Liver (tissue), 9 donors: Measurements from ENCODE around the gene GRM1. TPM values are rescaled to one million over a fixed set of nuclear protein-coding genes. Genes with fewer than 3 reads are reported as not detected.

Source experiments
- DNase-seq: peaks from one replicate; pipeline ENCODE4 v3.0.0-alpha.2; 2017; ENCODE audit warnings: low spot score
- H3K27ac ChIP-seq, 2 donors: one replicate each; pipeline ENCODE4 v1.7.0; 2013; ENCODE audit warnings: inconsistent platforms in 2 of 2, low read length in 2 of 2, control low read depth in 1 of 2, low read depth in 1 of 2, mild to moderate bottlenecking in 1 of 2
- H3K27me3 ChIP-seq, 4 donors: one replicate each; pipeline versions ENCODE4 v1.6.1 to v1.7.0; 2013; ENCODE audit warnings: low read length in 3 of 4, inconsistent platforms in 1 of 4, mild to moderate bottlenecking in 1 of 4, moderate library complexity in 1 of 4; ENCODE audit not compliant: control insufficient read depth in 4 of 4, insufficient read depth in 4 of 4
- H3K36me3 ChIP-seq, 4 donors: one replicate each; pipeline versions ENCODE4 v1.6.1 to v1.7.0; 2013; ENCODE audit warnings: low read length in 3 of 4, mild to moderate bottlenecking in 3 of 4, low read depth in 1 of 4, moderate library complexity in 1 of 4; ENCODE audit not compliant: control insufficient read depth in 4 of 4, insufficient read depth in 3 of 4
- H3K4me1 ChIP-seq, 4 donors: one replicate each; pipeline versions ENCODE4 v1.6.1 to v1.7.0; 2013; ENCODE audit warnings: low read length in 3 of 4, mild to moderate bottlenecking in 3 of 4, moderate library complexity in 1 of 4; ENCODE audit not compliant: control insufficient read depth in 4 of 4, insufficient read depth in 4 of 4
- H3K4me3 ChIP-seq, 3 donors: one replicate each; pipeline versions ENCODE4 v1.6.1 to v1.7.0; 2013; ENCODE audit warnings: low read length in 3 of 3, control low read depth in 1 of 3, low read depth in 1 of 3, mild to moderate bottlenecking in 1 of 3
- H3K9ac ChIP-seq, 2 donors: one replicate each; pipeline ENCODE4 v1.7.0; 2013; ENCODE audit warnings: low read length in 2 of 2, mild to moderate bottlenecking in 2 of 2, moderate library complexity in 2 of 2, control low read depth in 1 of 2, low read depth in 1 of 2
- H3K9me3 ChIP-seq, 4 donors: one replicate each; pipeline versions ENCODE4 v1.6.1 to v1.7.0; 2013; ENCODE audit warnings: low read length in 3 of 4; ENCODE audit not compliant: control insufficient read depth in 4 of 4
- CTCF ChIP-seq: fragments of 150-350 bp; IDR thresholded peaks from 2 replicates; pipeline ENCODE4 v1.5.1; 2017; ENCODE audit warnings: improper control_type of control experiment, low read depth, low read length; ENCODE audit not compliant: missing input control
- EGR1 ChIP-seq, 2 donors: IDR thresholded peaks; 2 replicates each; pipeline ENCODE4 v1.6.1; 2016 to 2018; ENCODE audit warnings: antibody characterized with exemption in 2 of 2, low read depth in 2 of 2
- FOXA1 ChIP-seq: IDR thresholded peaks from 2 replicates; pipeline ENCODE4 v1.6.1; 2016; ENCODE audit warnings: antibody characterized with exemption
- FOXA2 ChIP-seq: IDR thresholded peaks from 2 replicates; pipeline ENCODE4 v1.6.1; 2016; ENCODE audit warnings: antibody characterized with exemption
- GABPA ChIP-seq, 2 donors: IDR thresholded peaks in 1 of 2; conservative IDR thresholded peaks in 1 of 2; 2 replicates each; pipeline ENCODE4 v1.6.1; 2016; ENCODE audit warnings: antibody characterized with exemption in 2 of 2, mild to moderate bottlenecking in 1 of 2, moderate library complexity in 1 of 2
- HNF4A ChIP-seq, 2 donors: conservative IDR thresholded peaks; 2 replicates each; pipeline ENCODE4 v1.6.1; 2016; ENCODE audit warnings: antibody characterized with exemption in 2 of 2, mild to moderate bottlenecking in 2 of 2
- HNF4G ChIP-seq: IDR thresholded peaks from 2 replicates; pipeline ENCODE4 v1.6.1; 2016; ENCODE audit warnings: antibody characterized with exemption
- JUND ChIP-seq, 2 donors: IDR thresholded peaks; 2 replicates each; pipeline ENCODE4 v1.6.1; 2016; ENCODE audit warnings: antibody characterized with exemption in 2 of 2
- NR2F2 ChIP-seq: IDR thresholded peaks from 2 replicates; pipeline ENCODE4 v1.6.1; 2016; ENCODE audit warnings: antibody characterized with exemption
- RAD21 ChIP-seq, 2 donors: IDR thresholded peaks; 2 replicates each; pipeline ENCODE4 v1.6.1; 2016; ENCODE audit warnings: antibody characterized with exemption in 2 of 2, mild to moderate bottlenecking in 2 of 2
- RXRA ChIP-seq, 2 donors: IDR thresholded peaks; 2 replicates each; pipeline ENCODE4 v1.6.1; 2017 to 2018; ENCODE audit warnings: antibody characterized with exemption in 2 of 2, mild to moderate bottlenecking in 1 of 2
- SP1 ChIP-seq: IDR thresholded peaks from 2 replicates; pipeline ENCODE4 v1.6.1; 2018; ENCODE audit warnings: antibody characterized with exemption, mild to moderate bottlenecking
- TAF1 ChIP-seq: conservative IDR thresholded peaks from 2 replicates; pipeline ENCODE4 v1.6.1; 2016; ENCODE audit warnings: antibody characterized with exemption, mild to moderate bottlenecking
- YY1 ChIP-seq: IDR thresholded peaks from 2 replicates; pipeline ENCODE4 v1.6.1; 2016; ENCODE audit warnings: antibody characterized with exemption, mild to moderate bottlenecking
- ZBTB33 ChIP-seq: IDR thresholded peaks from 2 replicates; pipeline ENCODE4 v1.6.1; 2016; ENCODE audit warnings: antibody characterized with exemption
- WGBS: extraction: QIAGEN DNeasy Blood & Tissue Kit; methylation state at CpG from one replicate; pipeline ENCODE4 v1.1.7; 2013; 5-methylcytosine and 5-hydroxymethylcytosine counted together
- polyA plus RNA-seq, 2 donors: library from polyadenylated mRNA; stranded (reverse) in 1 of 2; unstranded in 1 of 2; fragments of 200-250 nt in 1 of 2; fragments of >200 nt in 1 of 2; fragmentation: Nextera tagmentation in 1 of 2; extraction: Ambion mirVana in 1 of 2; gene quantifications; one replicate each; pipeline versions ENCODE4 v1.2.1 to v1.2.3, GENCODE V29; 2013 to 2015
- total RNA-seq, 2 donors: library from RNA; depleted of rRNA; stranded (reverse); fragments of >200 nt; gene quantifications; one replicate each; pipeline ENCODE4 v1.2.3, GENCODE V29; 2014
- TF ChIP-seq, protein P1 (sequence below): IDR thresholded peaks from 2 replicates; pipeline ENCODE4 v1.6.1; 2016; ENCODE audit warnings: antibody characterized with exemption
- TF ChIP-seq, protein P2 (sequence below): IDR thresholded peaks from 2 replicates; pipeline ENCODE4 v1.6.1; 2016; ENCODE audit warnings: antibody characterized with exemption
- TF ChIP-seq, protein P3 (sequence below): IDR thresholded peaks from 2 replicates; pipeline ENCODE4 v1.6.1; 2016; ENCODE audit warnings: antibody characterized with exemption, mild to moderate bottlenecking
- donor health status: healthy.
- donor health status: healthy.
- donor health status: healthy.
- donor health status: healthy.
- donor health status: healthy.

The GRM1 gene
- total and polyA plus RNA-seq, 4 donors: under 0.01 to 0.05 (median 0.01) TPM; not detected in 1

- Histone ChIP-seq H3K9me3 (no peaks in the 10 kb centered on the region), H3K4me3 (no peak overlapping the region), H3K27ac (no peak overlapping the region), H3K36me3 (no peaks in the 10 kb centered on the region), H3K4me1 (no peaks in the 10 kb centered on the region), H3K9ac (no peak overlapping the region), H3K27me3 (no peaks in the 10 kb centered on the region)
- TF ChIP-seq FOXA2 (no peak), TAF1 (no peak), RXRA (IDR thresholded peaks at IDR 0.05) (no peak), HNF4G (no peak), NR2F2 (no peak), GABPA (IDR thresholded peaks at IDR 0.05 in 1 of 2, conservative IDR thresholded peaks at IDR 0.05 in 1 of 2) (no peak), EGR1 (IDR thresholded peaks at IDR 0.05; ENCODE audit: low read depth in 2 of 2) (no peak), CTCF (no peak), YY1 (no peak), SP1 (no peak), JUND (IDR thresholded peaks at IDR 0.05) (no peak), FOXA1 (no peak), ZBTB33 (no peak), RAD21 (IDR thresholded peaks at IDR 0.05) (no peak), HNF4A (conservative IDR thresholded peaks at IDR 0.05) (no peak)
- TF ChIP-seq, protein P1, sequence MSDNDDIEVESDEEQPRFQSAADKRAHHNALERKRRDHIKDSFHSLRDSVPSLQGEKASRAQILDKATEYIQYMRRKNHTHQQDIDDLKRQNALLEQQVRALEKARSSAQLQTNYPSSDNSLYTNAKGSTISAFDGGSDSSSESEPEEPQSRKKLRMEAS: no peak
- TF ChIP-seq, protein P2, sequence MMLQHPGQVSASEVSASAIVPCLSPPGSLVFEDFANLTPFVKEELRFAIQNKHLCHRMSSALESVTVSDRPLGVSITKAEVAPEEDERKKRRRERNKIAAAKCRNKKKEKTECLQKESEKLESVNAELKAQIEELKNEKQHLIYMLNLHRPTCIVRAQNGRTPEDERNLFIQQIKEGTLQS: no peak
- TF ChIP-seq, protein P3, sequence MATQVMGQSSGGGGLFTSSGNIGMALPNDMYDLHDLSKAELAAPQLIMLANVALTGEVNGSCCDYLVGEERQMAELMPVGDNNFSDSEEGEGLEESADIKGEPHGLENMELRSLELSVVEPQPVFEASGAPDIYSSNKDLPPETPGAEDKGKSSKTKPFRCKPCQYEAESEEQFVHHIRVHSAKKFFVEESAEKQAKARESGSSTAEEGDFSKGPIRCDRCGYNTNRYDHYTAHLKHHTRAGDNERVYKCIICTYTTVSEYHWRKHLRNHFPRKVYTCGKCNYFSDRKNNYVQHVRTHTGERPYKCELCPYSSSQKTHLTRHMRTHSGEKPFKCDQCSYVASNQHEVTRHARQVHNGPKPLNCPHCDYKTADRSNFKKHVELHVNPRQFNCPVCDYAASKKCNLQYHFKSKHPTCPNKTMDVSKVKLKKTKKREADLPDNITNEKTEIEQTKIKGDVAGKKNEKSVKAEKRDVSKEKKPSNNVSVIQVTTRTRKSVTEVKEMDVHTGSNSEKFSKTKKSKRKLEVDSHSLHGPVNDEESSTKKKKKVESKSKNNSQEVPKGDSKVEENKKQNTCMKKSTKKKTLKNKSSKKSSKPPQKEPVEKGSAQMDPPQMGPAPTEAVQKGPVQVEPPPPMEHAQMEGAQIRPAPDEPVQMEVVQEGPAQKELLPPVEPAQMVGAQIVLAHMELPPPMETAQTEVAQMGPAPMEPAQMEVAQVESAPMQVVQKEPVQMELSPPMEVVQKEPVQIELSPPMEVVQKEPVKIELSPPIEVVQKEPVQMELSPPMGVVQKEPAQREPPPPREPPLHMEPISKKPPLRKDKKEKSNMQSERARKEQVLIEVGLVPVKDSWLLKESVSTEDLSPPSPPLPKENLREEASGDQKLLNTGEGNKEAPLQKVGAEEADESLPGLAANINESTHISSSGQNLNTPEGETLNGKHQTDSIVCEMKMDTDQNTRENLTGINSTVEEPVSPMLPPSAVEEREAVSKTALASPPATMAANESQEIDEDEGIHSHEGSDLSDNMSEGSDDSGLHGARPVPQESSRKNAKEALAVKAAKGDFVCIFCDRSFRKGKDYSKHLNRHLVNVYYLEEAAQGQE: no peak
- WGBS: 68% methylated on average over 3 of the region's 3 CpGs
- no peak for DNase-seq
Observed at GRCh38 chr6:146092961-146093686, 64.3 kb downstream of the GRM1 start.
